Panc1 (cell line): ENCODE measurements around the gene WDR70. TPM values are rescaled to one million over a fixed set of nuclear protein-coding genes. Genes with fewer than 3 reads are reported as not detected.

Source experiments
- ATAC-seq: fragments of 200-7000 bp; cut with Tn5 transposase; 2 replicates; pipeline ENCODE4 v1.9.1; 2020; ENCODE audit warnings: mild to moderate bottlenecking, moderate library complexity
- BruUV-seq: library from RNA; stranded (reverse); fragments of 400-500 nt; replicated peaks from 2 replicates; lab custom pipeline; 2021; lab: Mats Ljungman, UMichigan
- CTCF ChIA-PET: fragments of 300-600 bp; sonication (Branson Sonifier 250); formaldehyde crosslinking; loops from one replicate; lab custom pipeline; 2022; ENCODE audit warnings: antibody characterized with exemption; lab: Charles Lee
- POLR2A ChIA-PET: fragments of 300-600 bp; sonication (Branson Sonifier 250); formaldehyde crosslinking; loops from one replicate; lab custom pipeline; 2022; ENCODE audit warnings: antibody characterized with exemption; lab: Charles Lee
- DNase-seq: peaks from one replicate; pipeline ENCODE4 v3.0.0-alpha.2; 2010; ENCODE audit warnings: low read depth, low spot score
- H3K27ac ChIP-seq: 2 replicates; pipeline ENCODE4 v1.5.1; 2011; ENCODE audit warnings: mild to moderate bottlenecking, low read length, inconsistent platforms
- H3K27me3 ChIP-seq: fragments of 200-500 bp; sonication (Bioruptor generic); 2 replicates; pipeline ENCODE4 v1.6.0; 2014; ENCODE audit warnings: low read length, inconsistent platforms; ENCODE audit not compliant: control insufficient read depth, insufficient read depth
- H3K36me3 ChIP-seq: fragments of 200-500 bp; sonication (Bioruptor generic); 2 replicates; pipeline ENCODE4 v1.5.1; 2014; ENCODE audit warnings: inconsistent platforms, mild to moderate bottlenecking, low read length, moderate library complexity; ENCODE audit not compliant: control insufficient read depth, insufficient read depth
- H3K4me1 ChIP-seq: 2 replicates; pipeline ENCODE4 v1.5.1; 2011; ENCODE audit warnings: inconsistent platforms, mild to moderate bottlenecking, low read length, moderate library complexity; ENCODE audit not compliant: control insufficient read depth, insufficient read depth
- H3K4me3 ChIP-seq, 2 experiments: 2 replicates each; pipeline ENCODE4 v1.5.1; 2011 to 2012; ENCODE audit warnings: low read depth in 2 of 2, low read length in 2 of 2, mild to moderate bottlenecking in 2 of 2, inconsistent platforms in 1 of 2, moderate library complexity in 1 of 2
- H3K9me3 ChIP-seq: fragments of 200-500 bp; sonication (Bioruptor generic); 2 replicates; pipeline ENCODE4 v1.5.1; 2014; ENCODE audit warnings: low read depth, mild to moderate bottlenecking, inconsistent platforms, low read length, moderate library complexity; ENCODE audit not compliant: control insufficient read depth, insufficient read depth
- POLR2AphosphoS5 ChIP-seq: IDR thresholded peaks from 2 replicates; pipeline ENCODE4 v1.6.1; 2012; ENCODE audit warnings: mild to moderate bottlenecking, low read depth, low read length, moderate library complexity
- SIN3A ChIP-seq: IDR thresholded peaks from 2 replicates; pipeline ENCODE4 v1.6.1; 2012; ENCODE audit warnings: low read depth, mild to moderate bottlenecking, low read length, moderate library complexity, borderline replicate concordance; ENCODE audit not compliant: insufficient read depth
- TCF7L2 ChIP-seq: IDR thresholded peaks from 2 replicates; pipeline ENCODE4 v1.6.1; 2011; ENCODE audit warnings: mild to moderate bottlenecking, low read depth, low read length, inconsistent platforms
- in situ Hi-C: cut with HindIII; loops from 2 replicates; pipeline ENCODE4 v1.10.0; 2016; ENCODE audit warnings: low sequenced_read_pairs, low pct_unique_long_range_greater_than_20kb
- intact Hi-C: fragments of 100-400 bp; cut with micrococcal nuclease; formaldehyde crosslinking; loops from one replicate; pipeline ENCODE4 v1.10.0; 2022; ENCODE audit not compliant: unreplicated experiment
- total RNA-seq: library from RNA; stranded (reverse); gene quantifications from one replicate; pipeline ENCODE4 v1.2.1, GENCODE V29; 2021; ENCODE audit not compliant: unreplicated experiment
- TF ChIP-seq, protein P1 (sequence below), 2 experiments: IDR thresholded peaks; 2 replicates each; pipeline ENCODE4 v1.6.1; 2011 to 2012; ENCODE audit warnings: low read depth in 2 of 2, control low read depth in 1 of 2, low read length in 1 of 2, mild to moderate bottlenecking in 1 of 2, moderate library complexity in 1 of 2; ENCODE audit not compliant: insufficient read depth in 1 of 2
- TF ChIP-seq, protein P2 (sequence below): fragments of 450-650 bp; IDR thresholded peaks from 2 replicates; pipeline ENCODE4 v1.5.1; 2017; ENCODE audit warnings: mild to moderate bottlenecking

The WDR70 gene
- total RNA-seq, 1 experiment from 2014 or later = 29.5 TPM

DNA sequence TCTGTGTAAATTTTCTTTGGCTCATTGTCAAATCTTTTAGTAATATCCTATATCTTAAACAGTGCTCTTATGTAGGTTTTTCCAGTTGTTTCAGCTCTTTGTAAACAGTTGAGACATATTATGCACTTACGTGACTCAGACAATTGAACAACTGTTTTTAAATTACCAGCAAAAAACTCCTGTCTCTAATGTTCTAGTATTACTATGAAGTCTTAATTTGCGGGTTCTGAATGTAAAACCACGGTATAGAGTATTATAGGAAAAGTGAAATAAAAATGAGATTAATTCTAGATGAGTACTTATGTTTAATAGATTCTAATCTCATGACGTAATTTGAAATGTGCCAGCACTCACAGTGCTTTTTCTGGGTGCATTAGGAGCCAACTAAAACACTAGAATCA is 324.7 kb downstream of the WDR70 start:
- TF ChIP-seq, protein P1, sequence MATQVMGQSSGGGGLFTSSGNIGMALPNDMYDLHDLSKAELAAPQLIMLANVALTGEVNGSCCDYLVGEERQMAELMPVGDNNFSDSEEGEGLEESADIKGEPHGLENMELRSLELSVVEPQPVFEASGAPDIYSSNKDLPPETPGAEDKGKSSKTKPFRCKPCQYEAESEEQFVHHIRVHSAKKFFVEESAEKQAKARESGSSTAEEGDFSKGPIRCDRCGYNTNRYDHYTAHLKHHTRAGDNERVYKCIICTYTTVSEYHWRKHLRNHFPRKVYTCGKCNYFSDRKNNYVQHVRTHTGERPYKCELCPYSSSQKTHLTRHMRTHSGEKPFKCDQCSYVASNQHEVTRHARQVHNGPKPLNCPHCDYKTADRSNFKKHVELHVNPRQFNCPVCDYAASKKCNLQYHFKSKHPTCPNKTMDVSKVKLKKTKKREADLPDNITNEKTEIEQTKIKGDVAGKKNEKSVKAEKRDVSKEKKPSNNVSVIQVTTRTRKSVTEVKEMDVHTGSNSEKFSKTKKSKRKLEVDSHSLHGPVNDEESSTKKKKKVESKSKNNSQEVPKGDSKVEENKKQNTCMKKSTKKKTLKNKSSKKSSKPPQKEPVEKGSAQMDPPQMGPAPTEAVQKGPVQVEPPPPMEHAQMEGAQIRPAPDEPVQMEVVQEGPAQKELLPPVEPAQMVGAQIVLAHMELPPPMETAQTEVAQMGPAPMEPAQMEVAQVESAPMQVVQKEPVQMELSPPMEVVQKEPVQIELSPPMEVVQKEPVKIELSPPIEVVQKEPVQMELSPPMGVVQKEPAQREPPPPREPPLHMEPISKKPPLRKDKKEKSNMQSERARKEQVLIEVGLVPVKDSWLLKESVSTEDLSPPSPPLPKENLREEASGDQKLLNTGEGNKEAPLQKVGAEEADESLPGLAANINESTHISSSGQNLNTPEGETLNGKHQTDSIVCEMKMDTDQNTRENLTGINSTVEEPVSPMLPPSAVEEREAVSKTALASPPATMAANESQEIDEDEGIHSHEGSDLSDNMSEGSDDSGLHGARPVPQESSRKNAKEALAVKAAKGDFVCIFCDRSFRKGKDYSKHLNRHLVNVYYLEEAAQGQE (IDR thresholded peaks at IDR 0.05; ENCODE audit: insufficient read depth in 1 of 2, low read depth in 2 of 2, low read length in 1 of 2) = no peak
- TF ChIP-seq, protein P2, sequence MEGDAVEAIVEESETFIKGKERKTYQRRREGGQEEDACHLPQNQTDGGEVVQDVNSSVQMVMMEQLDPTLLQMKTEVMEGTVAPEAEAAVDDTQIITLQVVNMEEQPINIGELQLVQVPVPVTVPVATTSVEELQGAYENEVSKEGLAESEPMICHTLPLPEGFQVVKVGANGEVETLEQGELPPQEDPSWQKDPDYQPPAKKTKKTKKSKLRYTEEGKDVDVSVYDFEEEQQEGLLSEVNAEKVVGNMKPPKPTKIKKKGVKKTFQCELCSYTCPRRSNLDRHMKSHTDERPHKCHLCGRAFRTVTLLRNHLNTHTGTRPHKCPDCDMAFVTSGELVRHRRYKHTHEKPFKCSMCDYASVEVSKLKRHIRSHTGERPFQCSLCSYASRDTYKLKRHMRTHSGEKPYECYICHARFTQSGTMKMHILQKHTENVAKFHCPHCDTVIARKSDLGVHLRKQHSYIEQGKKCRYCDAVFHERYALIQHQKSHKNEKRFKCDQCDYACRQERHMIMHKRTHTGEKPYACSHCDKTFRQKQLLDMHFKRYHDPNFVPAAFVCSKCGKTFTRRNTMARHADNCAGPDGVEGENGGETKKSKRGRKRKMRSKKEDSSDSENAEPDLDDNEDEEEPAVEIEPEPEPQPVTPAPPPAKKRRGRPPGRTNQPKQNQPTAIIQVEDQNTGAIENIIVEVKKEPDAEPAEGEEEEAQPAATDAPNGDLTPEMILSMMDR = no peak
- TF ChIP-seq SIN3A (no peak), TCF7L2 (no peak), POLR2AphosphoS5 (no peak)
- Histone ChIP-seq H3K9me3 (no peaks in the 10 kb centered on the region), H3K27me3 (no peaks in the 10 kb centered on the region), H3K36me3 (no peaks in the 10 kb centered on the region), H3K4me3 (no peak overlapping the region), H3K27ac (no peak overlapping the region), H3K4me1 (no peaks in the 10 kb centered on the region)
- no peak for ATAC-seq
- ChIA-PET CTCF (no interaction called here), POLR2A (no interaction called here)
- in situ Hi-C loops = no loop called here
- no peak for DNase-seq
- no TSS peak for BruUV-seq
- intact Hi-C loops = no loop called here

GRCh38 chr5:37704406-37704805 is 325.3 kb downstream of the WDR70 start:
- no peak for ATAC-seq
- H3K27me3 ChIP-seq = no peaks in the 10 kb centered on the region
- TF ChIP-seq POLR2AphosphoS5 (no peak), TCF7L2 (no peak), SIN3A (no peak)
- TF ChIP-seq, protein P1 (IDR thresholded peaks at IDR 0.05; ENCODE audit: insufficient read depth in 1 of 2, low read depth in 2 of 2, low read length in 1 of 2) = no peak
- TF ChIP-seq, protein P2 = no peak
- intact Hi-C loops (no loop called here), in situ Hi-C loops (no loop called here)
- H3K27ac ChIP-seq = no peak overlapping the region
- POLR2A ChIA-PET = no interaction called here
- no peaks in the 10 kb centered on the region for H3K9me3 ChIP-seq
- BruUV-seq = no TSS peak
- H3K36me3 ChIP-seq = no peaks in the 10 kb centered on the region
- no peaks in the 10 kb centered on the region for H3K4me1 ChIP-seq
- CTCF ChIA-PET = no interaction called here
- no peak overlapping the region for H3K4me3 ChIP-seq
- no peak for DNase-seq
